ENCODE measurements around the gene PRIMPOL.

DNA sequence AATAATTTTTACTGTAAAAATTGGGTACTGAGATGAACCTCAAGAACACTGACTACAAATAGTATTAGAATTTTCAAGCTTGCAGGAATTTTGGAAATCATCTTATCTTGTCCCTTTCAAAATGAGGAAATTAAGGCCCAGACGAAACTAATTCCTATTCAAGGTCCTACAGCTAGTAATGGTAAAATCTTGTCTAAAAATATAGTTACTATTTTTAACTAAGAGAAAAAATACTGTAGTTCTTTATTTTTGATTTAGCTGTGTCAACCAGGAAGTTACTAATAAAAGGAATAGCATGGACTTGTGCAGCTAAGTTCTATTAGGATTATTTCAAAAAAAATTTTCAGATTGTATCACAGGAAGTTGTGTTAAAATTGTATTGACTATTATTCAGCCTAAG, 12.7 kb downstream of the PRIMPOL start:
- TF ChIP-seq, protein P1, sequence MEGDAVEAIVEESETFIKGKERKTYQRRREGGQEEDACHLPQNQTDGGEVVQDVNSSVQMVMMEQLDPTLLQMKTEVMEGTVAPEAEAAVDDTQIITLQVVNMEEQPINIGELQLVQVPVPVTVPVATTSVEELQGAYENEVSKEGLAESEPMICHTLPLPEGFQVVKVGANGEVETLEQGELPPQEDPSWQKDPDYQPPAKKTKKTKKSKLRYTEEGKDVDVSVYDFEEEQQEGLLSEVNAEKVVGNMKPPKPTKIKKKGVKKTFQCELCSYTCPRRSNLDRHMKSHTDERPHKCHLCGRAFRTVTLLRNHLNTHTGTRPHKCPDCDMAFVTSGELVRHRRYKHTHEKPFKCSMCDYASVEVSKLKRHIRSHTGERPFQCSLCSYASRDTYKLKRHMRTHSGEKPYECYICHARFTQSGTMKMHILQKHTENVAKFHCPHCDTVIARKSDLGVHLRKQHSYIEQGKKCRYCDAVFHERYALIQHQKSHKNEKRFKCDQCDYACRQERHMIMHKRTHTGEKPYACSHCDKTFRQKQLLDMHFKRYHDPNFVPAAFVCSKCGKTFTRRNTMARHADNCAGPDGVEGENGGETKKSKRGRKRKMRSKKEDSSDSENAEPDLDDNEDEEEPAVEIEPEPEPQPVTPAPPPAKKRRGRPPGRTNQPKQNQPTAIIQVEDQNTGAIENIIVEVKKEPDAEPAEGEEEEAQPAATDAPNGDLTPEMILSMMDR (IDR thresholded peaks at IDR 0.05; ENCODE audit: low read length), result no peak
- no peak for TF ChIP-seq EZH2 (IDR thresholded peaks at IDR 0.05; ENCODE audit: borderline replicate concordance, low read length)

All from OCI-LY1 (cell line).